Measurements from ENCODE around the gene CCDC18.
"Not testable (repeated sequence)": the region's sequence is repeated elsewhere in the genome, so short reads cannot be mapped to it uniquely, and the experiment has no call there.

The CCDC18 gene, protein sequence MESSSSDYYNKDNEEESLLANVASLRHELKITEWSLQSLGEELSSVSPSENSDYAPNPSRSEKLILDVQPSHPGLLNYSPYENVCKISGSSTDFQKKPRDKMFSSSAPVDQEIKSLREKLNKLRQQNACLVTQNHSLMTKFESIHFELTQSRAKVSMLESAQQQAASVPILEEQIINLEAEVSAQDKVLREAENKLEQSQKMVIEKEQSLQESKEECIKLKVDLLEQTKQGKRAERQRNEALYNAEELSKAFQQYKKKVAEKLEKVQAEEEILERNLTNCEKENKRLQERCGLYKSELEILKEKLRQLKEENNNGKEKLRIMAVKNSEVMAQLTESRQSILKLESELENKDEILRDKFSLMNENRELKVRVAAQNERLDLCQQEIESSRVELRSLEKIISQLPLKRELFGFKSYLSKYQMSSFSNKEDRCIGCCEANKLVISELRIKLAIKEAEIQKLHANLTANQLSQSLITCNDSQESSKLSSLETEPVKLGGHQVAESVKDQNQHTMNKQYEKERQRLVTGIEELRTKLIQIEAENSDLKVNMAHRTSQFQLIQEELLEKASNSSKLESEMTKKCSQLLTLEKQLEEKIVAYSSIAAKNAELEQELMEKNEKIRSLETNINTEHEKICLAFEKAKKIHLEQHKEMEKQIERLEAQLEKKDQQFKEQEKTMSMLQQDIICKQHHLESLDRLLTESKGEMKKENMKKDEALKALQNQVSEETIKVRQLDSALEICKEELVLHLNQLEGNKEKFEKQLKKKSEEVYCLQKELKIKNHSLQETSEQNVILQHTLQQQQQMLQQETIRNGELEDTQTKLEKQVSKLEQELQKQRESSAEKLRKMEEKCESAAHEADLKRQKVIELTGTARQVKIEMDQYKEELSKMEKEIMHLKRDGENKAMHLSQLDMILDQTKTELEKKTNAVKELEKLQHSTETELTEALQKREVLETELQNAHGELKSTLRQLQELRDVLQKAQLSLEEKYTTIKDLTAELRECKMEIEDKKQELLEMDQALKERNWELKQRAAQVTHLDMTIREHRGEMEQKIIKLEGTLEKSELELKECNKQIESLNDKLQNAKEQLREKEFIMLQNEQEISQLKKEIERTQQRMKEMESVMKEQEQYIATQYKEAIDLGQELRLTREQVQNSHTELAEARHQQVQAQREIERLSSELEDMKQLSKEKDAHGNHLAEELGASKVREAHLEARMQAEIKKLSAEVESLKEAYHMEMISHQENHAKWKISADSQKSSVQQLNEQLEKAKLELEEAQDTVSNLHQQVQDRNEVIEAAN (N-terminal part only)

DNA sequence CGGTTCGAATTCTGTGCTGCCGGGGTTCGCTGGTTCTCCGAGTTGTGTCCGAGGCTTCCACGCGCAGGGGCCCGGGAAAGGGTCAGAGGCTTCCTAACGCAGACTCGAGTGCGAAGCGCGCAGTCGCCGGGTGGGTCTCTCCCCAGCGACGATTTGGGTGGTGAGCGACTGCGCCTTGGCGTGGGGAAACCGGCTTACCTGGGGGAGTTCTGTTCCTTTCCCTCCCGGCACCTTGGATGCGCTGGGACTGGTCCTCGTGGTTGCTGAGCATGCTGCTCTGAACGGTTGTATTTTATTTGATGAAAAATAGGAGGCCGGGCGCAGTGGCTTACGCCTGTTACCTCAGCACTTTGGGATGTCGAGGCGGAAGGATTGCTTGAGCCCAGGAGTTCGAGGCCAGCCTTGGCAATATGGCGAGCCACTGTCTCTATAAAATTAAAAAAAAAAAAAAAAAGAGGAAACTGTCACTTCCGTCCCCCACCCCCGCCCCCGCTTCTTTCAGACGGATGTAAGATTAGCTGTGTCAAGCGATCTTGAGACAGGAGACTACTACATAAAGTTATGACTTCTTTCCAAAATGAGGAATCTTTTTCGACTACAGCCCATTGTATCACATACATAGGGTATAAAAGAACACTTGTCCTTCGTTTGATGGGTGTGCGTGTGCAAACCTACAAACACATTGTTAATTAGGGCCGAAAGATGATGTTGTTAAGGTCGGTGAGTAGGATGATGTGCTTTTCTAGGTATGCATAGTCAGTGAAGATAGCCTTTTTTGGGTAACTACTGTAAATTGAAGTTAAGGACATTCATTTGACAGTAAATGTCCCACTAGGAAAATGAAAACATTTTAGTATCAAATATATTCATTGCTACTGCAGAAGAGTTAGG lies at the start of gene CCDC18:
Gene CCDC18, plus strand, starts transcription at position 2 of the 891 bp plus-strand sequence. CDS start 2,638 bp downstream, outside the sequence.
- DNase-seq, result no peak

GRCh38 chr1:93132638-93133037 lies 47.9 kb upstream of the CCDC18 start:
- no peak for DNase-seq

GRCh38 chr1:93136445-93136844 lies 44.1 kb upstream of the CCDC18 start:
- no peak for DNase-seq

- DNase-seq, result no peak
These were observed 42.8 kb upstream of the CCDC18 start for GRCh38 chr1:93137604-93138292.

- DNase-seq, result no peak
These were observed 40.4 kb upstream of the CCDC18 start for GRCh38 chr1:93140106-93140505.

GRCh38 chr1:93142161-93142560 lies 38.4 kb upstream of the CCDC18 start:
- DNase-seq, result no peak

DNA sequence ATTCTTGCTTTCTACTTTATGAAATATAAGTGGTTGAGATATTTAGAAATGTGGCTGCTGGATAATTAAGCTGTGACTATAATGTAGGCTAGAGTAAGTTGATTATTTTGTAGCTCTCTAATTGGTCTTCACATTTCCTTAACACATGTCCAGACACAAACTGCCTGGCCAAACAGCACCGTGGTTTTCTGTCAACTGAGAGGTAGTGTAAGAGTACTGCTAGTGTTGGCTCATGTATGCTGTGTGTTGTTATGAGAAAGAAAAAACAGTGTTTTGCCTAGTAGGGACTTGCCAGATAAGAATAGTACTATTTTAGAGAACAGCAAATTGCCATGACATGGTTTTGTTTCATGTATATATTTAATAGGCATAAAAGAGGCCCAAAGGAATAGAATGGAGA lies 37.4 kb upstream of the CCDC18 start:
- no peak for DNase-seq

GRCh38 chr1:93143769-93144168 lies 36.8 kb upstream of the CCDC18 start:
- no peak for DNase-seq

DNA sequence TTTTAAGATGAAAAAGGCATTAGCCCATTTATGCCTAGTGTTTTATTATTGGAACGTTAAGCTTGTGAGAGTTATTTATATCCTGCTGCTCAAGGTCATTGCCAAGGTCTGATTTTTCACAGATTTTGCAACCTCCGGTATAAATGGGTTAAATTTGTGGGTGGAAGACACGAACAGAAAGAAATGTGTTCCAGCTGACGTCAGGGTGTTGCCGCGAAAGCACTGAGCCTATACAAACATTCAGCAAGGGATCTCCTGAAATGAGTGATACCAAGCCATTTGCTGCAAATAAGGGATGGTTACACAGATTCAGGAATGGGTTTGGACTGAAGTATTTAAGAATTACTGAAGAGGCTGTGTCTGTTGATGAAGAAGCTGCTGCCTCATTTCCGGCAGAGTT lies 32.5 kb upstream of the CCDC18 start:
- no peak for DNase-seq

- DNase-seq, result no peak
These were observed 29.8 kb upstream of the CCDC18 start for GRCh38 chr1:93150729-93151128.

- no peak for DNase-seq
These were observed 29.1 kb upstream of the CCDC18 start for GRCh38 chr1:93151474-93151873.

DNA sequence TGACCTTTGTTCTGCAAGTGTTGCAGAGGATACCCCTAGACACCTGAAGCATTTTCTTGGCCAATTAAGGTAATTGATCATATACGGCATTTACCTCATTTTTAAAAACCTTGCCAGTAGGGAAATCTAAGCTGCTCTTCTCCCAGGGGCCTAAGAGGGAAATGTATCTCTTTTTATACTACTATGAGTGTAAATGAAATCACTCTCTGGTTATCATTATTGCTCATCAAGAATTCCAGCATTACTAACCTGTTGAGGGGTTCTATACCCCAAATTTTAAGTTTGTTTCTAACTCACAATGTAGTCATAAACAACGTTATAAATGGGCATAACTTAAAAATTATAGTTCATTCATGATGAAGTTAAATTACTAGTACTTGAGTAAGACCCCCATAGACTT lies 27.7 kb upstream of the CCDC18 start:
- DNase-seq, result no peak

DNA sequence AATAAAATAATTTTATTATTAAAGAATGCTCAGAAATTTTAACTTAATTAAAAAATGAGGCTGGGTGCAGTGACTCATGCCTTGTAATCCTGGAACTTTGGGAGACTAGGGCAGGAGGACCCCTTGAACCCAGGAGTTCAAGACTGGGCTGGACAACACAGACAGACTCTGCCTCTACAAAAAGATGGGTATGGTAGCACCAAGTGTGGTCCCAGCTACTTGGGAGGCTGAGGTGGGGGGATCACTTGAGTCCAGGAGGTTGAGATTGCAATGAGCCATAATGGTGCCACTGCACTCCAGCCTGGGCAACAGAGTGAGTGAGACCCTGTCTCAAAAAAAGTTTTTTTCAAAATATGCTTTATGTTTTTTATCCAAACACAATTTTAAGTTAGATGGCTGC lies 25.6 kb upstream of the CCDC18 start:
- DNase-seq, result no peak

DNA sequence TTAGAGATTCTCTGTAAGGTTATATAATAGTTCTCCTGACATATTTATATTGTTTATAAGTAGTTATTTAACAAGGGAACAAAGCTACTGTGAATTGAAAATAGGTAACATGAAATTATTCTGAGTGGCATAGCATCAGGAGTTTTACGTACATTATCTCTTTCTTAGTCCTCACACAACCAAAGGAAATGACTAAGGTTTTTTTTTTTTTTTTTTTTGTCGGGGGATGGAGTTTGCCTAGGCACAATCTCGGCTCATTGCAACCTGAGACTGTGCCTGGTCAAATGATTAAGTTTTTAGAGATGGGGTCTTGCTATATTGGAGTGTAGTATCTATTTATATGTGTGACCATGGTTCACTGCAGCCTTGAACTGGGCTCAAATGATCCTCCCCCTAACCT lies 25.2 kb upstream of the CCDC18 start:
- DNase-seq, result no peak

- DNase-seq, result no peak
These were observed 21.2 kb upstream of the CCDC18 start for GRCh38 chr1:93159337-93159736.

DNA sequence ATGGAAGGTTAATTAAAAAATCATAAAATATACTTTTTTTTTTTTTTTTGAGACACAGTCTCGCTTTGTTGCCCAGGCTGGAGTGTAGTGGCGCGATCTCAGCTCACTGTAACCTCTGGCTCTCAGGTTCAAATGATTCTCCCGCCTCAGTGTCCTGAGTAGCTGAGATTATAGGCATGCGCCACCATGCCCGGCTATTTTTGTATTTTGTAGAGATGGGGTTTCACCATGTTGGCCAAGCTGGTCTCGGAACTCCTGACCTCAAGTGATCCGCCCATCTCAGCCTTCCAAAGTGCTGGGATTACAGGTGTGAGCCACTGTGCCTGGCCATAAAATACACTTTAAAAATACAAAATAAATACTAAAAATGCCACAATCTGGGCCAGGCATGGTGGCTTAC lies 17.2 kb upstream of the CCDC18 start:
- not testable (repeated sequence) for DNase-seq

DNA sequence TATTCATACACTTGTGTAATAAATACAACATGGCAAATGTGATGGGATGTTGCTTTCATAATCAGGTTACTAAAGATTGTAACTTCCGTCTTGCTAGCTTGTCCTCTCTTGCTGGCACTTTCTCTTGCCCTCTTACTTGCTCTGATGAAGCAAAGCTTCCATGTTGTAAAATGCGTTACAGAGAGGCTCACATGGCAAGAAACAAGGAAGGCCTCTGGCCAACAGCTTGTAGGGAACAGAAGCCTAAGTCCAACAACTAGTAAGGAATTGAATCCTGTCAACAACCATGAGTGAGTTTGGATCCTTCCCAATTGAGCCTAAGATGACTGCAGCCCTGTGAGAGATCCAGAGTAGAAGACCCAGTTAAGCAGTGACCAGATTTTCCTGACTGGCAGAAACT lies 15.7 kb upstream of the CCDC18 start:
- DNase-seq, result no peak

DNA sequence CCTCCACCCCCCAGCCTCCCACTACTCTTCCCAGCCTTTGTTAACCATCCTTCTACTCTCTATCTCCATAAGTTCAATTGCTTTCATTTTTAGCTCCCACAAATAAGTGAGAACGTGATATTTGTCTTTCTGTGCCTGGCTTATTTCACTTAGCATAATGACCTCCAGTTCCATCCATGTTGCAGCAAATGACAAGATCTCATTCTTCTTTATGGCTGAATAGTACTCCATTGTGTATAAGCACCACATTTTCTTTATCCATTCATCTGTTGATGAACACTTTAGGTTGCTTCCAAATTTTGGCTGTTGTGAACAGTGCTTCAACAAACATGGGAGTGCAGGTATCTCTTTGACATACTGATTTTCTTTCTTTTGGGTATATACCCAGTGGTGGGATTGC lies 14.6 kb upstream of the CCDC18 start:
- not testable (repeated sequence) for DNase-seq

DNA sequence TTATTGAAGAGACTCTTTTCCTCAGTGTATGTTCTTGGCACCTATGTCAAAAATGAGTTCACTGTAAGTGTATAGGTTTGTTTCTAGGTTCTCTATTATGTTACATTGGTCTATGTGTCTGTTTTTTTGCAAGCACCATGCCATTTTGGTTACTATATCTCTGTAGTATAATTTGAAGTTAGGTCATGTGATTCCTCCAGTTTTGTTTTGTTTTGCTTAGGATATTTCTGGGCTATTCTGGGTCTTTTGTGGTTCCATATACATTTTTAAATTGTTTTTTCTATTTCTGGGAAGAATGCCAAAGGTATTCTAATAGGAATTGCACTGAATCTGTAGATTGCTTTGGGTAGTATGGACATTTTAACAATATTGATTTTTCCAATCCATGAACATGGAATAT lies 13.5 kb upstream of the CCDC18 start:
- no peak for DNase-seq

GRCh38 chr1:93170141-93170678 lies 10.3 kb upstream of the CCDC18 start:
- DNase-seq, result not testable (repeated sequence)

- no peak for DNase-seq
These were observed 8.9 kb upstream of the CCDC18 start for GRCh38 chr1:93171549-93172034.
